Gastrocnemius medialis (tissue), 4 donors: ENCODE results near the gene GCC2. TPM values are rescaled to one million over a fixed set of nuclear protein-coding genes. Genes with fewer than 3 reads are reported as not detected.
"Not testable (repeated sequence)": the region's sequence is repeated elsewhere in the genome, so short reads cannot be mapped to it uniquely, and the experiment has no call there.

Experiments
- ATAC-seq, 2 donors: fragments of 150-250 bp; one replicate each; pipeline ENCODE4 v1.9.1; 2016
- DNase-seq, 2 donors: peaks; one replicate each; pipeline ENCODE4 v3.0.0-alpha.2; 2019
- H3K27ac ChIP-seq, 4 donors: fragments of 200-600 bp; sonication (generic); 1 replicate in 1 of 4; 2 replicates in 3 of 4; pipeline ENCODE4 v1.5.1; 2016 to 2018; ENCODE audit warnings: mild to moderate bottlenecking in 2 of 4, moderate library complexity in 1 of 4
- H3K27me3 ChIP-seq, 3 donors: fragments of 200-600 bp; sonication (generic) in 2 of 3; 1 replicate in 1 of 3; 2 replicates in 2 of 3; pipeline versions ENCODE4 v1.5.1 to v1.6.0; 2016 to 2019; ENCODE audit warnings: mild to moderate bottlenecking in 1 of 3, moderate library complexity in 1 of 3
- H3K36me3 ChIP-seq, 2 donors: fragments of 200-600 bp; sonication (generic) in 1 of 2; one replicate each; pipeline ENCODE4 v1.5.1; 2017 to 2018
- H3K4me1 ChIP-seq, 2 donors: fragments of 200-600 bp; sonication (generic) in 1 of 2; one replicate each; pipeline ENCODE4 v1.5.1; 2016 to 2017; ENCODE audit warnings: mild to moderate bottlenecking in 2 of 2
- H3K4me3 ChIP-seq, 4 donors: fragments of 200-600 bp; sonication (generic) in 3 of 4; 1 replicate in 1 of 4; 2 replicates in 3 of 4; pipeline ENCODE4 v1.5.1; 2016 to 2019; ENCODE audit warnings: mild to moderate bottlenecking in 2 of 4
- H3K9me3 ChIP-seq, 3 donors: fragments of 200-600 bp; sonication (generic) in 2 of 3; 1 replicate in 1 of 3; 2 replicates in 2 of 3; pipeline ENCODE4 v1.5.1; 2016 to 2019
- POLR2A ChIP-seq, 2 donors: fragments of 450-650 bp; IDR thresholded peaks; one replicate each; pipeline ENCODE4 v1.6.1; 2017; ENCODE audit warnings: antibody characterized with exemption in 2 of 2, mild to moderate bottlenecking in 2 of 2, moderate library complexity in 2 of 2
- in situ Hi-C, 4 donors: fragments of 200-750 bp; cut with MboI; loops; one replicate each; pipeline versions ENCODE4 v1.15.0 to v1.8.0; 2017; ENCODE audit warnings: low sequenced_read_pairs in 4 of 4
- intact Hi-C: fragments of 100-400 bp; cut with DNase I; formaldehyde crosslinking; loops from one replicate; pipeline ENCODE4 v1.15.1; 2023; ENCODE audit warnings: low total_unique reads
- total RNA-seq, 4 donors: library from RNA; depleted of rRNA; stranded (reverse); fragments of >200 nt; gene quantifications; one replicate each; pipeline versions ENCODE4 v1.1.0 to v1.2.3, GENCODE V29; 2016
- TF ChIP-seq, protein P1 (sequence below), 5 experiments: fragments of 450-650 bp in 3 of 5; fragments of 200-600 bp in 2 of 5; sonication (generic) in 2 of 5; IDR thresholded peaks in 4 of 5; conservative IDR thresholded peaks in 1 of 5; 1 replicate in 4 of 5; 2 replicates in 1 of 5; pipeline ENCODE4 v1.5.1; 2016 to 2019; ENCODE audit warnings: antibody characterized with exemption in 5 of 5, mild to moderate bottlenecking in 3 of 5, moderate library complexity in 3 of 5

Gene GCC2
- total RNA-seq, 4 donors from 2014 or later: 16.7 to 43.1 (median 19.3) TPM

DNA sequence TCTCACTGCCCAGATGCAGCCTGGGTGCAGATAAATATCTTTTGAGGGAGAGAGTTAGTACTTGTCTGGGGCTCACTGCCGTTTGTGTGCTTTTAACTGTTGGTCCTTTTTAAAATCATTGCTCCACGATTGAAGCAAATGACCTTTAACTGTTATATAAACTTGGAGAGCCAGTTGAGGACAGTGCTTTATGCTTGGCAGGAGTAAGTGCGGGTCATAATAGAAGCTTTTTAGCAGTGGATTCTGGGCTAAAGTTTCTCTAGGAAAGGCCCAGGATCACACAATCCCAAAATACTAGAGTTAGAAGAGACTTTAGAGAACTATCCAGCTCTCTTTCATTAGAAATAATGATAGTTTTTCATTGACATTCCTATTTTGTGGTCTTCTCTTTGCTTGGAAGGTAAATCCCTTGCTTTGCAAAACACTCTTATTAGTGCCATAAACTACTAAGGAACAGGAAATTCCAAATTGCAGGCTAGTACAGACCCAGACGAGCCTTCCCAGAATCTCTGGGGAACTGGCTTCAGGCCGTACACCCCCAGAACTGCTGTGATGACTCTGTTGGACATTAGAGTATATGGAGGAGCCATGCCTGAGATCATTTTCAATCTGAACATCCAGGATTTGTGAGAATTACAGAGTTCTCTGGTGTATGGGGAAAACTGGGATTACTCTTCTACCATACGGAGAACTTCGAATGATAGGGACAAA is 104.4 kb downstream of the GCC2 start:
- H3K9me3 ChIP-seq: no peaks in the 10 kb centered on the region
- no peaks in the 10 kb centered on the region for H3K36me3 ChIP-seq
- H3K27me3 ChIP-seq: no peaks in the 10 kb centered on the region
- DNase-seq: no peak
- intact Hi-C loops (no loop called here), in situ Hi-C loops (no loop called here)
- peak overlapping the region; percentile 11 to 77 (median 74) for H3K27ac ChIP-seq
- H3K4me3 ChIP-seq: no peak overlapping the region
- TF ChIP-seq, protein P1, sequence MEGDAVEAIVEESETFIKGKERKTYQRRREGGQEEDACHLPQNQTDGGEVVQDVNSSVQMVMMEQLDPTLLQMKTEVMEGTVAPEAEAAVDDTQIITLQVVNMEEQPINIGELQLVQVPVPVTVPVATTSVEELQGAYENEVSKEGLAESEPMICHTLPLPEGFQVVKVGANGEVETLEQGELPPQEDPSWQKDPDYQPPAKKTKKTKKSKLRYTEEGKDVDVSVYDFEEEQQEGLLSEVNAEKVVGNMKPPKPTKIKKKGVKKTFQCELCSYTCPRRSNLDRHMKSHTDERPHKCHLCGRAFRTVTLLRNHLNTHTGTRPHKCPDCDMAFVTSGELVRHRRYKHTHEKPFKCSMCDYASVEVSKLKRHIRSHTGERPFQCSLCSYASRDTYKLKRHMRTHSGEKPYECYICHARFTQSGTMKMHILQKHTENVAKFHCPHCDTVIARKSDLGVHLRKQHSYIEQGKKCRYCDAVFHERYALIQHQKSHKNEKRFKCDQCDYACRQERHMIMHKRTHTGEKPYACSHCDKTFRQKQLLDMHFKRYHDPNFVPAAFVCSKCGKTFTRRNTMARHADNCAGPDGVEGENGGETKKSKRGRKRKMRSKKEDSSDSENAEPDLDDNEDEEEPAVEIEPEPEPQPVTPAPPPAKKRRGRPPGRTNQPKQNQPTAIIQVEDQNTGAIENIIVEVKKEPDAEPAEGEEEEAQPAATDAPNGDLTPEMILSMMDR (IDR thresholded peaks at IDR 0.05 in 4 of 5, conservative IDR thresholded peaks at IDR 0.05 in 1 of 5): no peak
- no peak for TF ChIP-seq POLR2A (IDR thresholded peaks at IDR 0.05)
- ATAC-seq: peak in 1 of 2 donors; percentile 28
- H3K4me1 ChIP-seq: peaks cover 45 to 47% of the 10 kb centered on the region in 2 donors

DNA sequence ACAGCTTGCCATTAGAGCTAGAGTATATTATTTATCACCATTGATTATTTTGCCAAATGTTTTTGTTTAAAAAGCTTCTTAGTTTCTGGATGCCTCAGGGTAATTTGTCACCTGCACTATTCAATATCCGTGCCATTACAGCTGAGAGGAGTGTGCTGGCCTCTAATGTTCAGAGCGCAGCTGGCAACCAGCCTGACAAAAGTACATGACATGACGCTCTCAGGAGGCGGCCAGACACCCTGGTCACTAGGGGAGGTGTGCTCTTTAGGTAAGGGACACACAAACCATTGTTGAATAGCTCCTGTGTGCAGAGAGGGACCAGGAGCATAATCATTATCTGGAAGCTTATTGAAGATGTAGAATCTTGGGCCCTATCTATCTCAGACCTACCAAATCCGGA is 105.5 kb downstream of the GCC2 start:
- H3K36me3 ChIP-seq: no peaks in the 10 kb centered on the region
- peak; percentile 54 for ATAC-seq
- H3K9me3 ChIP-seq: no peaks in the 10 kb centered on the region
- no peaks in the 10 kb centered on the region for H3K27me3 ChIP-seq
- H3K27ac ChIP-seq: peak overlapping the region; percentile 70 to 77 (median 74)
- peaks cover 50 to 54% of the 10 kb centered on the region in 2 donors for H3K4me1 ChIP-seq
- in situ Hi-C loops (no loop called here), intact Hi-C loops (no loop called here)
- TF ChIP-seq, protein P1 (IDR thresholded peaks at IDR 0.05 in 4 of 5, conservative IDR thresholded peaks at IDR 0.05 in 1 of 5): no peak
- no peak overlapping the region for H3K4me3 ChIP-seq
- DNase-seq: peak in 1 of 2 donors; percentile 44

DNA sequence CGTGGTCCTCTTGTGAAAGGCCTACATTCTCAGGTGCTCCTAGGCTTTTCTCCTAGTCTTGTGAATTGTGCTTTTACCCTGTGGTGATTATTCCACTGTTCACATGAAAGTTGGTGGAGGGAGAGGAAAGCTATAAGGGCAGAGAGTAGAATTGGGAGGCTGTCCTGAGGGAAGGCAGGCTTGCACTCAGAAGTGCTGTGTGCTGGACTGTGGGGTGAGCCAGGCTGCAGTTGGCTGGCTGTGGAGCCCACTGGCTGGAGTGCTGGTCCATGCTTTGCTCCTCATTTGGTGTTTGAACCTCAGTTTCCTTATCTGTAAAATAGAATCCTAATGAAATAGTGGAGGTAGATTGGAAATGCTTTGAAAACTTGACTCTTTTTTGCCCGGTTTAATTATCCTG is 106.6 kb downstream of the GCC2 start:
- no peak for ATAC-seq
- Histone ChIP-seq H3K4me1 (peaks cover 59 to 64% of the 10 kb centered on the region in 2 donors), H3K27ac (peak overlapping the region; percentile 70 to 77 (median 74)), H3K4me3 (no peak overlapping the region), H3K9me3 (no peaks in the 10 kb centered on the region), H3K27me3 (no peaks in the 10 kb centered on the region), H3K36me3 (no peaks in the 10 kb centered on the region)
- TF ChIP-seq POLR2A (IDR thresholded peaks at IDR 0.05): no peak
- TF ChIP-seq, protein P1 (IDR thresholded peaks at IDR 0.05 in 4 of 5, conservative IDR thresholded peaks at IDR 0.05 in 1 of 5): no peak
- in situ Hi-C loops (no loop called here), intact Hi-C loops (no loop called here)
- DNase-seq: no peak

DNA sequence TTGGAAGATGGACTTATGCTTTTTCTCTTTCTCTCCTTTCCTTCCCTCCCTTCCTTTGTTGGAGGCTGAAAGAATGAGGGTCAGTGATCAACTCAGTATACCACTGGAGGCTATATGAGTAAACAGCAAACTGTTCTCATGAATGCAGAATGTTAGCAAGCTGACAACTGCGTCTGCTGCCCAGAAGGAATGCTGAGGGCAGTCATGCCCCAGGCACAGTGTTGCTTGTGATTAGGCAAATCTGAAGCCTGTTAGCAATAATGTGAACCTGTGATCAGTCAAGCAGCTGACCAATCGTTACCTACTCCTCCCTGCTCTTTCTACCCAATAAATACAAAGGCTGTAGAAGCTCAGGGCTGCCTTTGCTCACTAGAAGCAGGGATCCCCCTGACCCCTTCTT is 107.6 kb downstream of the GCC2 start:
- peaks cover 60 to 74% of the 10 kb centered on the region in 2 donors for H3K4me1 ChIP-seq
- TF ChIP-seq POLR2A (IDR thresholded peaks at IDR 0.05): peak in 1 of 2 donors; percentile 41

More for the DNA sequence above, 107.6 kb downstream of the GCC2 start:
- H3K9me3 ChIP-seq, H3K4me3 ChIP-seq, H3K36me3 ChIP-seq, intact Hi-C loops, in situ Hi-C loops, H3K27me3 ChIP-seq: not testable (repeated sequence)
- H3K27ac ChIP-seq: peak overlapping the region; percentile 70 to 77 (median 74)
- ATAC-seq: peak; percentile 27 to 31
- peak in 1 of 2 donors; percentile 57 for DNase-seq

Other genes with a start within 250 kb of the GCC2 start
- gene SULT1C3, start 209.2 kb upstream of the GCC2 start, total RNA-seq: not detected
- gene SULT1C2, start 160.3 kb upstream of the GCC2 start, total RNA-seq: 1 to 10 TPM in 1 of 4 donors, under 1 TPM in 1, not detected in 2; 0.10 to 3.2 TPM
- gene SULT1C4, start 71.3 kb upstream of the GCC2 start, total RNA-seq: 1 to 10 TPM in 3 of 4 donors, under 1 TPM in 1; 0.61 to 3.3 (median 2.4) TPM
- gene LIMS1, start 85.3 kb downstream of the GCC2 start, total RNA-seq: 100 to 1,000 TPM; 147 to 308 (median 224) TPM